ENCODE results near the gene MSMP.

The MSMP gene, protein sequence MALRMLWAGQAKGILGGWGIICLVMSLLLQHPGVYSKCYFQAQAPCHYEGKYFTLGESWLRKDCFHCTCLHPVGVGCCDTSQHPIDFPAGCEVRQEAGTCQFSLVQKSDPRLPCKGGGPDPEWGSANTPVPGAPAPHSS

DNA sequence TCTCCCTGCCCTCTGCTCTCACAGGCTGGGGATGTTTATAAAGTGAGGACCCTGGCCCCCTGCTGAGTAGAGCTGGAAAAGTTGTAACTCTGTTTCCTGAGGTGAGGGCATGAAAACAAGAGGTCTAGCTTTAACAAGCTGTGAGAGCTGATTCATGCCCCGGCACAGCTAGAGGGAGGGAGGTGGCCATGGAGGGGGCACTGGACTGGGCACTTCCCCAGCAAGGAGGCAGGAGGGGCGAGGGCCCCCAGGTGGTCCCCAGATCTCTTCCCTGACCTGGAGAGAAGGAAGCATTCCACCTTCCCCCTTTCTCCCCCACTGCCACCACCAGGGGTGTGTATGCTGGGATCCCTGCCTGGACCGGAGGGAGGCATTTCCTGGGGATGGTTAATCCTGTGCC lies at the start of gene MSMP:
MSMP (minus strand) TSS at position 13 of the 400 bp plus-strand sequence. CDS start 147 bp downstream, outside the sequence.
- Histone ChIP-seq H3K9ac (ENCODE audit: low read length) (no peak within 1 kb of the TSS), H3K27ac (ENCODE audit: low read length) (no peak within 1 kb of the TSS), H3K9me3 (ENCODE audit: control insufficient read depth, low read depth, low read length) (no peaks in the 10 kb centered on the region), H3K4me1 (ENCODE audit: control insufficient read depth, low read depth, low read length) (peaks cover 10% of the 10 kb centered on the region), H3K36me3 (ENCODE audit: control insufficient read depth, low read depth, low read length) (peaks cover 31% of the 10 kb centered on the region), H3K27me3 (ENCODE audit: control insufficient read depth, insufficient read depth, low read length) (no peaks in the 10 kb centered on the region), H3K4me3 (ENCODE audit: low read length) (no peak within 1 kb of the TSS)

DNA sequence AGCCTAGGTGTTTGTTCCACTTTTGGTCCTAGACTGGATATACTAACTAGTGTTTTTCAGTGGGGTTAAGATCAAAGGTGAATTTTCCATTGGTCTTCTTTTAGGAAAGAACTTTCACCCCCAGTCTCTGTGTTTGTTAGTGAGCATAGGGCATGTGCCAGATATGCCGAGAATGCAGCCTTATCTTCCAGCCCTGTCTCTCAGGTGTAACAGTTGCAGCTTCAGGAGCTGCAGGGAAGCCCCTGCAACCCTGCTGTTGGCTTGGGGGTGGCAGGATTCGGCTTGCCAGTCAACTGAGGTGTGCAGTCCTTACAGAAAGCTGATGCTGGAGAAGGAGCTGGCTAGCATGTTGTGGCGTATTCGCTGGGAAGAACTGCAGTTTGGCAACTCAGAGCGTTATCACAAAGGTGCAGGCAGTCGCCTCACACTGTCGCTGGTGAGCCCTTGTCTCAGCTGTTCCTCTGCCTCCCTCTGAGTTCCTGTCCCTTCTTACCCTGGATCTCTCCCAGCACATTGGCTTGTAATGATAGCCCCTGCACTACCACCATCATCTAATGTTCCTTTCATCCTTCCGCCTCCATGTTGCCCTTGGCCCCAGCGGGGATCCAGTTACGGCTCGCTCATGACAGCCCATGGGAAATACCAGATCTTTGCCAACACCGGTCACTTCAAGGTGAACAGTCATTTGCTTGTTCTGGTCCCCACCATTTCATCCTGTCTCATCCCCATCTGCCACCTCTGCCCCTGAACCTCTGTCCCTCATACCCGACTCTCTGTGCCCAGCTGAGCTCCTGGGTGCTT lies 47.5 kb upstream of the MSMP start:
- peaks cover 2% of the 10 kb centered on the region for H3K36me3 ChIP-seq (ENCODE audit: control insufficient read depth, low read depth, low read length)
- H3K9ac ChIP-seq (ENCODE audit: low read length), result no peak overlapping the region
- H3K9me3 ChIP-seq (ENCODE audit: control insufficient read depth, low read depth, low read length), result no peaks in the 10 kb centered on the region
- H3K4me3 ChIP-seq (ENCODE audit: low read length), result no peak overlapping the region
- H3K4me1 ChIP-seq (ENCODE audit: control insufficient read depth, low read depth, low read length), result no peaks in the 10 kb centered on the region
- no peaks in the 10 kb centered on the region for H3K27me3 ChIP-seq (ENCODE audit: control insufficient read depth, insufficient read depth, low read length)
- H3K27ac ChIP-seq (ENCODE audit: low read length), result no peak overlapping the region

DNA sequence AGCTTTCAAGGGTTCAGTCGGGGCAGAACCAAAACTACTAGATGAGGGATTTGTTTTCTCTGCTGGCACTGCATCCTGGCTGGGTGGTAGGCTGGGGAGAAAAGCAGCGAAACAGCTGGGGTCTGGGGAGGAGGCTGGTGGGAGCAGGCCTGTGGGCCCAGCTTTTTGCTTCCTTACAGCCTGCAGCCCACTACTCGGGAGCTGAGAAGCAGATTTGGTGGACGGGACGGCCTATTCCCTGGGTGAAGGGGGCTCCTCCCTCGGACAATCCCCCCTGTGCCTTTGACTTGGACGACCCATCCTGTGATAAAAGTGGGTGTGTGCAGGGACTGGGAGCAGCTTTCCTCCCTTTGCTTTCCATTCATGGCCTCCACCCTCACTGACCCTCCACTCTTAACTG lies 46.5 kb upstream of the MSMP start:
- H3K27ac ChIP-seq (ENCODE audit: low read length), result no peak overlapping the region
- no peaks in the 10 kb centered on the region for H3K4me1 ChIP-seq (ENCODE audit: control insufficient read depth, low read depth, low read length)
- H3K36me3 ChIP-seq (ENCODE audit: control insufficient read depth, low read depth, low read length), result peaks cover 2% of the 10 kb centered on the region
- no peaks in the 10 kb centered on the region for H3K27me3 ChIP-seq (ENCODE audit: control insufficient read depth, insufficient read depth, low read length)
- no peak overlapping the region for H3K9ac ChIP-seq (ENCODE audit: low read length)
- H3K4me3 ChIP-seq (ENCODE audit: low read length), result no peak overlapping the region
- no peaks in the 10 kb centered on the region for H3K9me3 ChIP-seq (ENCODE audit: control insufficient read depth, low read depth, low read length)

DNA sequence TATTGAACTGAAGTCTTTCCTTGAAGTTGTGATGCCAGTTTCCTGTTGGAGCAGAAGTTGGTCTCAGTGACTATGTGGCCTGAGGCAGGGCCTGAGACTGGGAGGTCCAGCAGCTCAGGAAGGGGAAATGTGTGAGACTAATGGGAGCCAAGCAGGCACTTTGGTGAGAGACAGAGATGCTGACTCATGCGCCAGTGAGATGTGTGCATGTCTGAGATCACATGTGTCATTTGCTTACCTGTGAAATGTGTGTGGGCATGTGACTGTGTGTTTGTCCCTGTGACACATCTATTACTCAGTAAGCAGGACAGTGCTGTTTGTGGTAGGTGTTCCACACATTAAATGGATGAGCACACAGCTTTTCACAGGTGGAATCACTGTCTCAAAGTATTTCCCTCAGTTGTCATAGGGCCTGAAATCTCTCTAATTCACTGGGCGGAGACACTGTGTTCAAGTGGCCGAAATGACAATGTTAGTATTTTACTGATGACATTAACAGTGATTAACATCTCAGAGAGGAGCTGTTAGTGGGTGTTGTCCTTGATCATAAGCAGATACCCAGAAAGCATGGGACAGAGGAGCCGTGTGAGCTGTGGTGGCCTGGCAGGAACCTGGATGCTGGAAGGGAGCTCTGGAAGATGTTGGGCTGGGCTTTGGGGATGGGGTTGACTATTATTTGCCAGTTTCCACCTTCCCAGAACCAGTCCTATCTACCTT lies 44.7 kb upstream of the MSMP start:
- no peaks in the 10 kb centered on the region for H3K9me3 ChIP-seq (ENCODE audit: control insufficient read depth, low read depth, low read length)
- no peaks in the 10 kb centered on the region for H3K27me3 ChIP-seq (ENCODE audit: control insufficient read depth, insufficient read depth, low read length)
- no peak overlapping the region for H3K27ac ChIP-seq (ENCODE audit: low read length)
- no peaks in the 10 kb centered on the region for H3K36me3 ChIP-seq (ENCODE audit: control insufficient read depth, low read depth, low read length)
- H3K4me3 ChIP-seq (ENCODE audit: low read length), result no peak overlapping the region
- no peaks in the 10 kb centered on the region for H3K4me1 ChIP-seq (ENCODE audit: control insufficient read depth, low read depth, low read length)
- H3K9ac ChIP-seq (ENCODE audit: low read length), result no peak overlapping the region

DNA sequence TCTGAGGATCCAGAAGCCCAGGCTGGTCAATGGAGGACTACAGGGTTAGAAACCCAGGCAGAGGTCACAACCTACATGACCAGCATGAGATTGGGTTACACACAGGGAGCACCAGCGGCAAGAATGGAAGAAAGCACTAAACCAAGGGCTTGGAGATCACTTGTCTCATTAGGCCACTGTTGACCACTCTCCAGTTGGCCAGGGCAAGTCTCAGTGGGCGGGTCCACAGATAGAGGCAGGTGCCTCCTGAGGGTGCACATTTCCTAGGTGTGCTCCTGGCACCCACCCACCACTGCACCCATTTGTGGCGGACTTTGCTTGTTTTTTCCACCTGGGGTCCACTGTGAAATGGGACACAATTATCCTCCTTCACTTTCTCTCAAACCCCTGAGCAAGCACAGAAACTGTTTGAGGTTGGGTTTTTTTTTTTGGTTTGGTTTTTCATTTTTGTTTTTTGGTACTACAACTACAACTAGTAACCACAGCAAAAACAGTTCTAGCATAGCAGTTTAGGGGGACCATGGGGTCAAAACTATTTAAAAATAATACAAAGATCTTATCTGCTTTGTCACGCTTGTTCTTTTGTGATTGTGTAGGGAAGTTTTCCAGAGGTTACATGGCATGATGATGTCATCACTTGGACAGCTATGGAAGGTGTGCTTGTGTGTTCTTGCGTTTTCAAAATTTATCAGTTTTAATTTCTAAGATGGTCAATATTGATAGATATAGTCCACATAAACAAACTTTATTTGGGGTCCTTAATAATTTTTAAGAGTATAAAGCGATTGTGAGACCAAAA lies 43.4 kb upstream of the MSMP start:
- no peaks in the 10 kb centered on the region for H3K27me3 ChIP-seq (ENCODE audit: control insufficient read depth, insufficient read depth, low read length)
- no peak overlapping the region for H3K9ac ChIP-seq (ENCODE audit: low read length)
- H3K9me3 ChIP-seq (ENCODE audit: control insufficient read depth, low read depth, low read length), result no peaks in the 10 kb centered on the region
- no peaks in the 10 kb centered on the region for H3K4me1 ChIP-seq (ENCODE audit: control insufficient read depth, low read depth, low read length)
- no peak overlapping the region for H3K27ac ChIP-seq (ENCODE audit: low read length)
- H3K36me3 ChIP-seq (ENCODE audit: control insufficient read depth, low read depth, low read length), result no peaks in the 10 kb centered on the region
- H3K4me3 ChIP-seq (ENCODE audit: low read length), result no peak overlapping the region

DNA sequence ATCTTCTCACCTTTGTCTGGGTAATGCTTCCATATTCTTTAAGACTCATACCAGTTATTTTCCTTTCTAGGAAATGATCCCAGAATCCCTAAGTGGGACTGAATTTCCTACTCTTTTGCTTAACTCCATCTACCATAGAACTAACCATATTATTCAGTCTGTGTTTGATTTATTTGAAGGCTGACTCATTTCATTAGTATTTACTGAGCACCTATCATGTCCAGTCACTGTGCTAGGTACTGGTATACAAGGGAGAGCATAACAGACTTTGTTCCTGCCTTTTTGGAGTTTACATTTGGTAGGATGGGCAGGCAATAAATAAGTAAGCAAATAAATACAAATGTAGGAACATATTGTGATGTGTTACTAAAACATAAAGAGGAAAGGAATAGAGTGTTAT lies 41.6 kb upstream of the MSMP start:
- Histone ChIP-seq H3K27ac (ENCODE audit: low read length) (no peak overlapping the region), H3K36me3 (ENCODE audit: control insufficient read depth, low read depth, low read length) (no peaks in the 10 kb centered on the region), H3K4me3 (ENCODE audit: low read length) (no peak overlapping the region), H3K9ac (ENCODE audit: low read length) (no peak overlapping the region), H3K9me3 (ENCODE audit: control insufficient read depth, low read depth, low read length) (no peaks in the 10 kb centered on the region), H3K4me1 (ENCODE audit: control insufficient read depth, low read depth, low read length) (peaks cover 4% of the 10 kb centered on the region), H3K27me3 (ENCODE audit: control insufficient read depth, insufficient read depth, low read length) (peaks cover 4% of the 10 kb centered on the region)

DNA sequence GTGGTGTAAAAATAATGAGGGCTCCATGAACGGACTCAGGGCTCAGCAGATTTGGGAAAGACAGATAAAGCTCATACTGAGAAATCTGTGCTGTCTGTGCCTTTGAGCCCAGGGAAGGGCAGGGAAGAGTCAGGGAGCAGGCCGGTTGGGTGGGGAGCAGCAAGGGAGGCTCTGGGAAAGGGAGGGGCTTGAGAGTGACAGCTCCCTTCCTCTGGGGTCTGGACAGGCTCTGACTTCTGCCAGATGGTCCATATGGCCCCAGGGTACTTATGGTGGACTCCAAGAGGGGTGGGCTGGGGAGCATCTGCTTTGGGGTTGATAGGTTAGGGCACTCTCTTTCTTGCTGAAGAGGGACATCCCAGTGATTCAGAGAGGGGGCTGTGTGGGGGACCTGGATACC lies 39.4 kb upstream of the MSMP start:
- no peaks in the 10 kb centered on the region for H3K9me3 ChIP-seq (ENCODE audit: control insufficient read depth, low read depth, low read length)
- no peak overlapping the region for H3K27ac ChIP-seq (ENCODE audit: low read length)
- peaks cover 7% of the 10 kb centered on the region for H3K27me3 ChIP-seq (ENCODE audit: control insufficient read depth, insufficient read depth, low read length)
- H3K36me3 ChIP-seq (ENCODE audit: control insufficient read depth, low read depth, low read length), result no peaks in the 10 kb centered on the region
- peaks cover 12% of the 10 kb centered on the region for H3K4me1 ChIP-seq (ENCODE audit: control insufficient read depth, low read depth, low read length)
- no peak overlapping the region for H3K9ac ChIP-seq (ENCODE audit: low read length)
- no peak overlapping the region for H3K4me3 ChIP-seq (ENCODE audit: low read length)

DNA sequence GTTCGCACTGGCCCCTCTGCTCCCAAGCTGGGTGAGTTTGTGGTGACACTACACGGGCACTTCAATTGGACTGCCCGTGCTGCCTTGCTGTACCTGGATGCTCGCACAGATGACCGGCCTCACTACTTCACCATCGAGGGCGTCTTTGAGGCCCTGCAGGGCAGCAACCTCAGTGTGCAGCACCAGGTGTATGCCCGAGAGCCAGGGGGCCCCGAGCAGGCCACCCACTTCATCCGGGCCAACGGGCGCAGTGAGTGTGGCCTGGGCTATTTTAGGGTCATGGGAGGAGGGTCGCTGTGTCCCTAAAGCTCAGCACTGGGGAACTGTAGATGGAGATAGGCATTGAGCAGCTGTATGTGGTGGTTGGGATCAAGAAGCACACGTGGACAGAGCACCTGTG lies 38.8 kb upstream of the MSMP start:
- no peak overlapping the region for H3K27ac ChIP-seq (ENCODE audit: low read length)
- no peaks in the 10 kb centered on the region for H3K9me3 ChIP-seq (ENCODE audit: control insufficient read depth, low read depth, low read length)
- no peak overlapping the region for H3K9ac ChIP-seq (ENCODE audit: low read length)
- no peak overlapping the region for H3K4me3 ChIP-seq (ENCODE audit: low read length)
- no peaks in the 10 kb centered on the region for H3K36me3 ChIP-seq (ENCODE audit: control insufficient read depth, low read depth, low read length)
- H3K27me3 ChIP-seq (ENCODE audit: control insufficient read depth, insufficient read depth, low read length), result peaks cover 7% of the 10 kb centered on the region
- H3K4me1 ChIP-seq (ENCODE audit: control insufficient read depth, low read depth, low read length), result peaks cover 12% of the 10 kb centered on the region

DNA sequence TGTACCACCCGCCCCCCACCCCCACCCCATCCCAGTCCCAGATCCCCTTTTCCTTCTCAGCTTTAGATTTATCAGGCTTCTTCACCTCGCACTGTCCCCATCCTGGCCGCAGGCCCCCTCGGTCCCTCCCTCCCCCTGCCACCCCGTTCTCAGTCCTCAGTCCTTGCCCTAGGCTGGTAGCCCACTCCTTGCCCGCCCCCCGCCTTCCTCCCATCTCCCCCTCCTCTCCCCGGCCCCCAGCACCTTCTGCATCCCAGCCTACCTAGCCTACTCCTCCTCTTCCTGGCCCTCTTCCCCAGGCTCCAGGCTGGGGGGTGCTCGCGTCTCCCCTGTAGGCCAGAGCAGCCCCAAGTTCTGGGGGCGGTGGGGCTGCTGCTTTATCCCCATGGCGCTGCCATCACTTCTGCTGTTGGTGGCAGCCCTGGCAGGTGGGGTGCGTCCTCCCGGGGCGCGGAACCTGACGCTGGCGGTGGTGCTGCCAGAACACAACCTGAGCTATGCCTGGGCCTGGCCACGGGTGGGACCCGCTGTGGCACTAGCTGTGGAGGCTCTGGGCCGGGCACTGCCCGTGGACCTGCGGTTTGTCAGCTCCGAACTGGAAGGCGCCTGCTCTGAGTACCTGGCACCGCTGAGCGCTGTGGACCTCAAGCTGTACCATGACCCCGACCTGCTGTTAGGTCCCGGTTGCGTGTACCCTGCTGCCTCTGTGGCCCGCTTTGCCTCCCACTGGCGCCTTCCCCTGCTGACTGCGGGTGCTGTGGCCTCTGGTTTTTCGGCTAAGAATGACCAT lies 38.1 kb upstream of the MSMP start:
- Histone ChIP-seq H3K9me3 (ENCODE audit: control insufficient read depth, low read depth, low read length) (no peaks in the 10 kb centered on the region), H3K27ac (ENCODE audit: low read length) (no peak overlapping the region), H3K27me3 (ENCODE audit: control insufficient read depth, insufficient read depth, low read length) (peaks cover 7% of the 10 kb centered on the region), H3K4me1 (ENCODE audit: control insufficient read depth, low read depth, low read length) (peaks cover 12% of the 10 kb centered on the region), H3K36me3 (ENCODE audit: control insufficient read depth, low read depth, low read length) (no peaks in the 10 kb centered on the region), H3K4me3 (ENCODE audit: low read length) (peak overlapping the region; percentile 61), H3K9ac (ENCODE audit: low read length) (no peak overlapping the region)

DNA sequence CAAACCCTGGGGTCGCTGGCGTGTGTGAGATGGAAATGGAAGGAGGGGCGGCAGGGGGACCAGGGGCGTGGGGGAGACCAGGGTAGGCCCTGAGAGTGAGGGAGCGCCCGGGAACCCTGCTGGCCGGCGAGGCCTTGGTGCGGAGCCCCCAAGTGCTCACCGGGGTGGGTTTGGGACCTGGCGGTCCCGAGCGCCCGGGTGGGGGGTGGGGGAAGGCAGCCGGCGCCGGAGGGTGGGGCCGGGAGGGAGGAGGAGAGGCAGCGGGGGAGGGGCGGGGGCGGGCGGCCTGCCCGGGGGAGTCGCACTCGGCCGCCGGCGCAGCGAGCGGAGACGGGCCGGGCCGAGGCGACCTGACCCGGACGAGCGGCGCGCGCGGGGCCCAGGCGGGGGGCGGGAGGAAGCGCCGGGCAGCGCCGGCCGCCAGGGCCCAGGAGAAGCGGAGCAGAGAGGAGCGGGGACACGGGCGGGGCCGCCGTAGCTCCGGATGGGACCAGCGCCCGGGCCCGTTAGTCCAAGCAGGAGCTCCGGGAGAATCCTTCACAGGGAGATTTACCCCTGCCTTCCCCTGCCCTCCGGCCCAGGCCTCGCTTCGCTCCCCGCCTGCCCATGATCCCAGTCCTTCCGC lies 37.3 kb upstream of the MSMP start, which contains the start of gene NPR2:
NPR2 (plus strand) TSS at position 295 of the 625 bp plus-strand sequence. CDS start 818 bp downstream, outside the sequence.
- Histone ChIP-seq H3K9ac (ENCODE audit: low read length) (peak within 1 kb of the TSS; percentile 26), H3K4me1 (ENCODE audit: control insufficient read depth, low read depth, low read length) (peaks cover 12% of the 10 kb centered on the region), H3K9me3 (ENCODE audit: control insufficient read depth, low read depth, low read length) (no peaks in the 10 kb centered on the region), H3K27me3 (ENCODE audit: control insufficient read depth, insufficient read depth, low read length) (peaks cover 7% of the 10 kb centered on the region), H3K4me3 (ENCODE audit: low read length) (peak within 1 kb of the TSS; percentile 61), H3K36me3 (ENCODE audit: control insufficient read depth, low read depth, low read length) (no peaks in the 10 kb centered on the region), H3K27ac (ENCODE audit: low read length) (no peak within 1 kb of the TSS)
